Transverse colon (tissue), 4 donors: ENCODE data around the gene ANAPC2. TPM values are rescaled to one million over a fixed set of nuclear protein-coding genes. Genes with fewer than 3 reads are reported as not detected.

Source experiments
- DNase-seq: peaks from one replicate; pipeline ENCODE4 v3.0.0-alpha.2; 2019
- H3K27ac ChIP-seq, 4 donors: fragments of 200-600 bp; sonication (generic); 2 replicates each; pipeline ENCODE4 v1.5.1; 2016 to 2018; ENCODE audit warnings: inconsistent platforms in 4 of 4
- H3K27me3 ChIP-seq: fragments of 200-600 bp; sonication (generic); 2 replicates; pipeline ENCODE4 v1.5.1; 2017; ENCODE audit warnings: inconsistent platforms
- H3K36me3 ChIP-seq, 4 donors: fragments of 200-600 bp; sonication (generic); 2 replicates each; pipeline ENCODE4 v1.5.1; 2017 to 2019; ENCODE audit warnings: inconsistent platforms in 4 of 4
- H3K4me1 ChIP-seq, 4 donors: fragments of 200-600 bp; sonication (generic); 2 replicates each; pipeline ENCODE4 v1.5.1; 2017 to 2020; ENCODE audit warnings: inconsistent platforms in 4 of 4
- H3K4me3 ChIP-seq, 4 donors: fragments of 200-600 bp; sonication (generic); 1 replicate in 1 of 4; 2 replicates in 3 of 4; pipeline versions ENCODE4 v1.5.1 to v1.6.1; 2017 to 2019; ENCODE audit warnings: inconsistent platforms in 4 of 4
- H3K9me3 ChIP-seq, 2 donors: fragments of 200-600 bp; sonication (generic); 2 replicates each; pipeline ENCODE4 v1.5.1; 2017 to 2019; ENCODE audit warnings: inconsistent platforms in 2 of 2
- EP300 ChIP-seq: sonication (generic); formaldehyde crosslinking; IDR thresholded peaks from one replicate; pipeline ENCODE4 v1.6.1; 2017; ENCODE audit warnings: antibody characterized with exemption, low read depth
- POLR2A ChIP-seq: fragments of 450-650 bp; IDR thresholded peaks from one replicate; pipeline ENCODE4 v1.6.1; 2016; ENCODE audit warnings: antibody characterized with exemption, mild to moderate bottlenecking, moderate library complexity
- POLR2AphosphoS5 ChIP-seq, 3 donors: sonication (generic); formaldehyde crosslinking; IDR thresholded peaks; one replicate each; pipeline ENCODE4 v1.6.1; 2016; ENCODE audit warnings: antibody characterized with exemption in 3 of 3
- WGBS, 2 donors: methylation state at CpG; one replicate each; pipeline ENCODE4 v1.1.5; 2018; ENCODE audit warnings: low coverage in 1 of 2; 5-methylcytosine and 5-hydroxymethylcytosine counted together
- in situ Hi-C, 4 donors: fragments of 200-750 bp; cut with MboI; loops; one replicate each; pipeline versions ENCODE4 v1.15.0 to v1.15.1; 2017; ENCODE audit warnings: low sequenced_read_pairs in 3 of 4, low pct_ligation_motif_present in 1 of 4, low pct_unique_long_range_greater_than_20kb in 1 of 4
- intact Hi-C: fragments of 100-400 bp; cut with DNase I; formaldehyde crosslinking; loops from one replicate; pipeline ENCODE4 v1.15.1; 2023; ENCODE audit warnings: low total_unique reads
- total RNA-seq, 4 donors: library from RNA; depleted of rRNA; stranded (reverse); fragments of >200 nt; gene quantifications; one replicate each; pipeline ENCODE4 v1.1.0, GENCODE V29; 2016
- TF ChIP-seq, protein P1 (sequence below), 5 experiments: fragments of 200-600 bp in 3 of 5; fragments of 450-650 bp in 2 of 5; sonication (generic) in 3 of 5; IDR thresholded peaks; 1 replicate in 2 of 5; 2 replicates in 3 of 5; pipeline ENCODE4 v1.5.1; 2016 to 2017; ENCODE audit warnings: antibody characterized with exemption in 5 of 5, inconsistent platforms in 3 of 5, mild to moderate bottlenecking in 2 of 5, moderate library complexity in 1 of 5

The ANAPC2 gene
- total RNA-seq, 4 donors from 2014 or later, result 37.0 to 176 (median 70.3) TPM

DNA sequence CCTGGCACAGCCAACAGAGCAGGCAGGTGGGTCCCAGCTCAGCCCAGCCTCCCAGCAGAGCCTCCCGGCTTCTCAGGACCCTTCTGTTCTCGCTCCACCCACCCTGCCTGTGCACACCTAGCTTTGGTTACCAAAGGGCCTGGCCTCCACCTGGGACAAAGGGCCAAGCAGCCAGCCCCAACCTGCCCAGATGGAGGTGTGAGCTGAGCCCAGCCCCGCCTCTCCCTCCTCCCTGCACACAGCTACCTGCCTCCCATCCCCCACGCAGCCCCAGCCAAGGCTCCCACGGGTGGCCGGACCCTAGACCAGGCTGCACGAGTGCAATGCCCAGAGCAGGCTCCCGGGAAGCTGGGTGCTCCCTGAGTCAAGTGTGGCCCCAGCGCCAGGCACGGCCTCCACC is 6.5 kb upstream of the ANAPC2 start:
- intact Hi-C loops, result no loop called here

GRCh38 chr9:137194388-137194787 is 6.0 kb upstream of the ANAPC2 start:
- in situ Hi-C loops, result no loop called here

More for the DNA sequence above, 6.5 kb upstream of the ANAPC2 start:
- peak; percentile 79 for DNase-seq
- WGBS, 2 donors, result 40 to 66% methylated on average over 1 to 10 of the region's 10 CpGs
- H3K4me1 ChIP-seq, result peaks cover 22 to 73% (median 64%) of the 10 kb centered on the region in 4 donors
- H3K27me3 ChIP-seq, result no peaks in the 10 kb centered on the region
- TF ChIP-seq POLR2A, result no peak
- TF ChIP-seq POLR2AphosphoS5 (IDR thresholded peaks at IDR 0.05), result peak in 1 of 3 donors; percentile 6
- peak overlapping the region; percentile 82 to 90 (median 88) for H3K27ac ChIP-seq
- in situ Hi-C loops, result no loop called here
- H3K9me3 ChIP-seq, result no peaks in the 10 kb centered on the region
- H3K4me3 ChIP-seq, result peak overlapping the region in 2 of 4 donors; percentile 12 to 14
- H3K36me3 ChIP-seq, result no peaks in the 10 kb centered on the region

GRCh38 chr9:137193771-137194170 is 5.4 kb upstream of the ANAPC2 start:
- no peak for DNase-seq

More at GRCh38 chr9:137194388-137194787, 6.0 kb upstream of the ANAPC2 start:
- Histone ChIP-seq H3K4me3 (peak overlapping the region in 1 of 4 donors; percentile 12), H3K27me3 (no peaks in the 10 kb centered on the region), H3K27ac (peak overlapping the region; percentile 82 to 90 (median 88)), H3K9me3 (no peaks in the 10 kb centered on the region), H3K36me3 (no peaks in the 10 kb centered on the region), H3K4me1 (peaks cover 22 to 73% (median 65%) of the 10 kb centered on the region in 4 donors)
- intact Hi-C loops, result no loop called here
- TF ChIP-seq EP300, result no peak
- no peak for TF ChIP-seq POLR2A
- TF ChIP-seq, protein P1, sequence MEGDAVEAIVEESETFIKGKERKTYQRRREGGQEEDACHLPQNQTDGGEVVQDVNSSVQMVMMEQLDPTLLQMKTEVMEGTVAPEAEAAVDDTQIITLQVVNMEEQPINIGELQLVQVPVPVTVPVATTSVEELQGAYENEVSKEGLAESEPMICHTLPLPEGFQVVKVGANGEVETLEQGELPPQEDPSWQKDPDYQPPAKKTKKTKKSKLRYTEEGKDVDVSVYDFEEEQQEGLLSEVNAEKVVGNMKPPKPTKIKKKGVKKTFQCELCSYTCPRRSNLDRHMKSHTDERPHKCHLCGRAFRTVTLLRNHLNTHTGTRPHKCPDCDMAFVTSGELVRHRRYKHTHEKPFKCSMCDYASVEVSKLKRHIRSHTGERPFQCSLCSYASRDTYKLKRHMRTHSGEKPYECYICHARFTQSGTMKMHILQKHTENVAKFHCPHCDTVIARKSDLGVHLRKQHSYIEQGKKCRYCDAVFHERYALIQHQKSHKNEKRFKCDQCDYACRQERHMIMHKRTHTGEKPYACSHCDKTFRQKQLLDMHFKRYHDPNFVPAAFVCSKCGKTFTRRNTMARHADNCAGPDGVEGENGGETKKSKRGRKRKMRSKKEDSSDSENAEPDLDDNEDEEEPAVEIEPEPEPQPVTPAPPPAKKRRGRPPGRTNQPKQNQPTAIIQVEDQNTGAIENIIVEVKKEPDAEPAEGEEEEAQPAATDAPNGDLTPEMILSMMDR (IDR thresholded peaks at IDR 0.05), result no peak
- no peak for TF ChIP-seq POLR2AphosphoS5 (IDR thresholded peaks at IDR 0.05)
- WGBS, 2 donors, result 32% methylated on average over 3 of the region's 16 CpGs; no CpG with 5 or more reads in 1 of the 2 donors
- no peak for DNase-seq

GRCh38 chr9:137192859-137193258 is 4.5 kb upstream of the ANAPC2 start:
- TF ChIP-seq EP300 (no peak), POLR2AphosphoS5 (IDR thresholded peaks at IDR 0.05) (no peak), POLR2A (no peak)
- TF ChIP-seq, protein P1 (IDR thresholded peaks at IDR 0.05), result no peak
- intact Hi-C loops (no loop called here), in situ Hi-C loops (no loop called here)
- Histone ChIP-seq H3K9me3 (no peaks in the 10 kb centered on the region), H3K4me3 (no peak overlapping the region), H3K4me1 (peaks cover 20 to 63% (median 54%) of the 10 kb centered on the region in 4 donors), H3K36me3 (no peaks in the 10 kb centered on the region), H3K27ac (no peak overlapping the region), H3K27me3 (no peaks in the 10 kb centered on the region)
- no peak for DNase-seq
- 73% methylated on average over 2 of the region's 2 CpGs; no CpG with 5 or more reads in 1 of the 2 donors for WGBS, 2 donors

More at GRCh38 chr9:137193771-137194170, 5.4 kb upstream of the ANAPC2 start:
- in situ Hi-C loops (no loop called here), intact Hi-C loops (no loop called here)
- 80 to 87% methylated on average over 3 to 13 of the region's 14 CpGs for WGBS, 2 donors
- Histone ChIP-seq H3K4me3 (no peak overlapping the region), H3K4me1 (peaks cover 20 to 70% (median 63%) of the 10 kb centered on the region in 4 donors), H3K36me3 (no peaks in the 10 kb centered on the region), H3K27ac (peak overlapping the region; percentile 82 to 90 (median 88)), H3K9me3 (no peaks in the 10 kb centered on the region), H3K27me3 (no peaks in the 10 kb centered on the region)
- TF ChIP-seq EP300 (no peak), POLR2A (no peak), POLR2AphosphoS5 (IDR thresholded peaks at IDR 0.05) (no peak)
- TF ChIP-seq, protein P1 (IDR thresholded peaks at IDR 0.05), result no peak

DNA sequence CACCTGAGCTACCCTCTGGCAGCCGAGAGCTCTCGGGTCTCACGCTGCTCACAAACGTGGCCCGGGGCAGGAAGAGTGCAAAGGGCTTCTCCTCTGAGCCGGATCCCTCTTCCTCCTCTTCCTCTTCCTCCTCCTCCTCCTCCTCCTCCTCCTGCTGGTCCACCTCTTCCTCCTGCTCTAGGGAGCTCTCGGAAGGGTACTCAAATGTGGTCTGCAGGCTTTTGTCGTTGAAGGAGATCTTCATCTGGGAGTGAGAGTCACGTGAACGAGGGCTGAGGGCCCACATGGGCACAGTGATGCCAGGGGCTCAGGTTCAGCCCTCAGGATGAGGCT is 4.1 kb upstream of the ANAPC2 start:
- 73 to 86% methylated on average over 4 to 10 of the region's 10 CpGs for WGBS, 2 donors
- H3K4me3 ChIP-seq, result no peak overlapping the region
- intact Hi-C loops, result no loop called here
- TF ChIP-seq, protein P1 (IDR thresholded peaks at IDR 0.05), result no peak
- TF ChIP-seq EP300, result no peak
- TF ChIP-seq POLR2AphosphoS5 (IDR thresholded peaks at IDR 0.05), result peak in 1 of 3 donors; percentile 10
- TF ChIP-seq POLR2A, result no peak
- no peak overlapping the region for H3K27ac ChIP-seq
- no peak for DNase-seq
- H3K27me3 ChIP-seq, result no peaks in the 10 kb centered on the region
- H3K36me3 ChIP-seq, result no peaks in the 10 kb centered on the region
- H3K9me3 ChIP-seq, result no peaks in the 10 kb centered on the region
- peaks cover 20 to 63% (median 55%) of the 10 kb centered on the region in 4 donors for H3K4me1 ChIP-seq
- in situ Hi-C loops, result no loop called here
